Thoracic aorta (tissue), 2 donors: ENCODE measurements around the gene PITPNM3. TPM values are rescaled to one million over a fixed set of nuclear protein-coding genes. Genes with fewer than 3 reads are reported as not detected.

Source experiments
- ATAC-seq: fragments of 150-250 bp; one replicate; pipeline ENCODE4 v1.8.0; 2017; ENCODE audit warnings: low read depth; ENCODE audit not compliant: insufficient number of reproducible peaks, low FRiP score
- DNase-seq: peaks from one replicate; pipeline ENCODE4 v3.0.0-alpha.2; 2020; ENCODE audit warnings: low spot score
- H3K27ac ChIP-seq, 2 donors: fragments of 200-600 bp; sonication (generic); 1 replicate in 1 of 2; 2 replicates in 1 of 2; pipeline ENCODE4 v1.5.1; 2016; ENCODE audit warnings: mild to moderate bottlenecking in 2 of 2, moderate library complexity in 2 of 2
- H3K27me3 ChIP-seq: fragments of 200-600 bp; sonication (generic); replicated peaks from 2 replicates; pipeline ENCODE4 v1.6.0; 2016; ENCODE audit warnings: mild to moderate bottlenecking; ENCODE audit not compliant: insufficient read depth
- H3K36me3 ChIP-seq: fragments of 200-600 bp; sonication (generic); one replicate; pipeline ENCODE4 v1.5.1; 2016
- H3K4me1 ChIP-seq, 2 donors: fragments of 200-600 bp; sonication (generic); 1 replicate in 1 of 2; 2 replicates in 1 of 2; pipeline versions ENCODE4 v1.5.1 to v1.6.0; 2016; ENCODE audit warnings: low read depth in 2 of 2, mild to moderate bottlenecking in 1 of 2; ENCODE audit not compliant: control insufficient read depth in 1 of 2
- H3K4me3 ChIP-seq: fragments of 200-600 bp; sonication (generic); 2 replicates; pipeline ENCODE4 v1.5.1; 2016; ENCODE audit warnings: mild to moderate bottlenecking
- H3K9me3 ChIP-seq: fragments of 200-600 bp; sonication (generic); 2 replicates; pipeline ENCODE4 v1.5.1; 2016
- total RNA-seq, 2 donors: library from RNA; depleted of rRNA; stranded (reverse); fragments of >200 nt; gene quantifications; one replicate each; pipeline versions ENCODE4 v1.1.0 to v1.2.3, GENCODE V29; 2016
- TF ChIP-seq, protein P1 (sequence below): fragments of 200-600 bp; sonication (generic); IDR thresholded peaks from one replicate; pipeline ENCODE4 v1.5.1; 2019; ENCODE audit warnings: antibody characterized with exemption

PITPNM3 gene
- total RNA-seq, 2 donors from 2014 or later: 1.8 to 3.1 TPM

DNA sequence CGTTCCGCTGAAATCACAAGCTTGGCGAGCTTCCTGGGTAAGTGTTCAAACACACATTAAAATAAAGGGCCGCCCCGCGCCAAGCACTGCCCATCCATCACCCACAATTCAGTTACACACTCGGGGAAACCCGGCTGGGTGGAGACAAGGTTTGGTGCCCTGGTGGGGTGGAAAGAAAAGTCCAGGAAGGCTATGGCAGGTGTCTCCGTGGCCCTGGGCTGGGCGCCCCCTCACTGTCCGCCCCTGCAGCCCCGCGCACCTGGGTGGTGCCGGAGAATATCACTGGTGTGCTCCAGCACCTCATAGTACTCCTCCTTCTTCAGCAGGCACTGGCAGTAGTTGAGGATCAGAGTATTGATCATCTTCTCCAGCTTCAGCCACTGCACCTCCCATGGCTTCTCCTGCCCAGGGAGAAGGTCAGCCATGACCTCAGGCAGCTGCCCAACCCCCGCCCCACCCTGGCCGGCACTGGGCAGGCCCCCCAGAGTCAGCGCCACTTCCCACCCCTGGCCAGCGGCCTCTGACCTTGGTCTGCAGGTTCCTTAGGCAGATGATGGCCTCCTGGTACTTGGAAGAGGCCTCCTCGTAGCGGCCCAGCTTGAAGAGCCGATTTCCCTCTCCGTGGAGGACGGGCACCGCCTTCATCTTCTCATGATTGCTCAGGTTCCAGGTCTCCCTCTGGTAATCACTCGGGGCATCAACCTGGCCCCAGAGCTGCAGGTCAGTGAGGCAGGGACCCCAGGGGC lies 129.8 kb downstream of the PITPNM3 start:
- Histone ChIP-seq H3K9me3 (peaks cover 3% of the 10 kb centered on the region), H3K4me3 (no peak overlapping the region), H3K27me3 (no peaks in the 10 kb centered on the region), H3K4me1 (no peaks in the 10 kb centered on the region), H3K36me3 (no peaks in the 10 kb centered on the region), H3K27ac (no peak overlapping the region)
- TF ChIP-seq, protein P1, sequence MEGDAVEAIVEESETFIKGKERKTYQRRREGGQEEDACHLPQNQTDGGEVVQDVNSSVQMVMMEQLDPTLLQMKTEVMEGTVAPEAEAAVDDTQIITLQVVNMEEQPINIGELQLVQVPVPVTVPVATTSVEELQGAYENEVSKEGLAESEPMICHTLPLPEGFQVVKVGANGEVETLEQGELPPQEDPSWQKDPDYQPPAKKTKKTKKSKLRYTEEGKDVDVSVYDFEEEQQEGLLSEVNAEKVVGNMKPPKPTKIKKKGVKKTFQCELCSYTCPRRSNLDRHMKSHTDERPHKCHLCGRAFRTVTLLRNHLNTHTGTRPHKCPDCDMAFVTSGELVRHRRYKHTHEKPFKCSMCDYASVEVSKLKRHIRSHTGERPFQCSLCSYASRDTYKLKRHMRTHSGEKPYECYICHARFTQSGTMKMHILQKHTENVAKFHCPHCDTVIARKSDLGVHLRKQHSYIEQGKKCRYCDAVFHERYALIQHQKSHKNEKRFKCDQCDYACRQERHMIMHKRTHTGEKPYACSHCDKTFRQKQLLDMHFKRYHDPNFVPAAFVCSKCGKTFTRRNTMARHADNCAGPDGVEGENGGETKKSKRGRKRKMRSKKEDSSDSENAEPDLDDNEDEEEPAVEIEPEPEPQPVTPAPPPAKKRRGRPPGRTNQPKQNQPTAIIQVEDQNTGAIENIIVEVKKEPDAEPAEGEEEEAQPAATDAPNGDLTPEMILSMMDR: no peak
- ATAC-seq (no peak), DNase-seq (no peak)

DNA sequence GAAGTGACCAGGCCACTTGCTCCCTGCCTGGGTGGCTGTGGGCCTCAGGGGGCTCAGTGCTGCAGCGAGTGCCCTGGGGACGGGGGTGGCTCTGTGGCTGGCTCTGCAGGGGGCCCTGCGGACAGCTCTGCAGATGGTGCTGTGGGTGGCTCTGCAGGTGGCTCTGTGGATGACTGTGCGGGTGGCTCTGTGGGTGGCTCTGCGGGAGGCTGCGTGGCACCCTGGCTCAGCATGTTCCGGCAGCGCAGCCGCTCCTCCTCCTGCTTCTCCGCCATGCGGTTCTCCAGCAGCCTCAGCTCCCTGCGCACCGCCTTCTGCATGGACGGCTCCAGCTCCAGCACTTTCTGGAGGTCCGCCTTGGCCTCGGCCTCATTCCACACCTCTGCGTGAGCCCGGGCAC lies 130.9 kb downstream of the PITPNM3 start:
- TF ChIP-seq, protein P1: no peak
- no peak overlapping the region for H3K4me3 ChIP-seq
- DNase-seq (no peak), ATAC-seq (no peak)
- H3K27ac ChIP-seq: no peak overlapping the region
- H3K9me3 ChIP-seq: no peaks in the 10 kb centered on the region
- H3K27me3 ChIP-seq: no peaks in the 10 kb centered on the region
- H3K36me3 ChIP-seq: no peaks in the 10 kb centered on the region
- H3K4me1 ChIP-seq: no peaks in the 10 kb centered on the region

DNA sequence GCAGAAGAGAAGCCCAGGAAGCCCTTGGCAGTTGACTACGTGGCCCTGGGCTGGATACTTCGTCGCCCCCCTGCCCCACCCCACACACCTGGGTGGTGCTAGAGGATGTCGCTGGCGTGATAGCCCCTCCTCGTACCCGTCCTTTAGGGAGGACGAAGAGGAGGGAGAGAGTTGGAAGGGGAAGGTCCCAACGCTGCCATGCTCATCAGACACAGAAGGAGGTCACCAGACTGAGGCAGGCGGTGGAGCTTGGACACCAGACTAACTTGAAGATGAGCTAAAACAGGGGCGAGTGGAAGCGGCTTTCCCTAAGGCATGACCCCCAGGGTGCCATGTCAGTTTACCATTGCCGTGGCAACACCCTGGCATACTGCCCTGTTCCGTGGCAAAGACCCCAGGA lies 132.4 kb downstream of the PITPNM3 start:
- DNase-seq (no peak), ATAC-seq (no peak)
- no peak overlapping the region for H3K27ac ChIP-seq
- TF ChIP-seq, protein P1: no peak
- H3K36me3 ChIP-seq: no peaks in the 10 kb centered on the region
- no peaks in the 10 kb centered on the region for H3K27me3 ChIP-seq
- no peaks in the 10 kb centered on the region for H3K4me1 ChIP-seq
- H3K9me3 ChIP-seq: no peaks in the 10 kb centered on the region
- no peak overlapping the region for H3K4me3 ChIP-seq

DNA sequence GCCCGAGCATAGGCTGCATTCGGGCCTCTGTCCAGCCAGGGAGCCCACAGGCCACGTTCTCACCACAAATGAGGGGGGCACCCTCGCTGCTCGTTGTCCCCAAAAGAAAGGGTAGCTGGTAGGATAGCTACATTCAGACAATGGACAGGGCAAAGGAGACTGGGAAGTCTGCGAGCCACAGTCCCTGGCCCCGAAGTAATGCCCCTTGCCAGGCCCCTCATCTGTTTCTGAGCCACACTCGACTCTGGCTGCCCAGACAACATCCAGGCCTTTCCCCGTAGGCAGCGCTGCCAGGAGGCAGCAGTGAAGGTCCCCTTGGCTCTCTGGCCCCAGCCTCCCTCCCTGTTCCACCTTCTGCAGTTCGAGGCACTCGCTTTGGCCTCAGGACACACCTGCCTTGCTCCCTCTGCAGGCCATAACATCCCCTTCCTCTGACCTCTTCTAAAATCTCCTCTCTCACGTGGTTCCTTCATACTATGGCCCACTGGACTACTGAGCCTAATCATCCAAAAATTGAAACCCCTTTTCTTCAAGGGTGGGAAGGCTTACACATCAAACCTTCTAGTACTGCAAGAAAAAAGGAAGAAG lies 133.6 kb downstream of the PITPNM3 start:
- H3K36me3 ChIP-seq: no peaks in the 10 kb centered on the region
- ATAC-seq (no peak), DNase-seq (no peak)
- TF ChIP-seq, protein P1: no peak
- no peaks in the 10 kb centered on the region for H3K27me3 ChIP-seq
- no peak overlapping the region for H3K27ac ChIP-seq
- no peaks in the 10 kb centered on the region for H3K9me3 ChIP-seq
- no peak overlapping the region for H3K4me3 ChIP-seq
- no peaks in the 10 kb centered on the region for H3K4me1 ChIP-seq

DNA sequence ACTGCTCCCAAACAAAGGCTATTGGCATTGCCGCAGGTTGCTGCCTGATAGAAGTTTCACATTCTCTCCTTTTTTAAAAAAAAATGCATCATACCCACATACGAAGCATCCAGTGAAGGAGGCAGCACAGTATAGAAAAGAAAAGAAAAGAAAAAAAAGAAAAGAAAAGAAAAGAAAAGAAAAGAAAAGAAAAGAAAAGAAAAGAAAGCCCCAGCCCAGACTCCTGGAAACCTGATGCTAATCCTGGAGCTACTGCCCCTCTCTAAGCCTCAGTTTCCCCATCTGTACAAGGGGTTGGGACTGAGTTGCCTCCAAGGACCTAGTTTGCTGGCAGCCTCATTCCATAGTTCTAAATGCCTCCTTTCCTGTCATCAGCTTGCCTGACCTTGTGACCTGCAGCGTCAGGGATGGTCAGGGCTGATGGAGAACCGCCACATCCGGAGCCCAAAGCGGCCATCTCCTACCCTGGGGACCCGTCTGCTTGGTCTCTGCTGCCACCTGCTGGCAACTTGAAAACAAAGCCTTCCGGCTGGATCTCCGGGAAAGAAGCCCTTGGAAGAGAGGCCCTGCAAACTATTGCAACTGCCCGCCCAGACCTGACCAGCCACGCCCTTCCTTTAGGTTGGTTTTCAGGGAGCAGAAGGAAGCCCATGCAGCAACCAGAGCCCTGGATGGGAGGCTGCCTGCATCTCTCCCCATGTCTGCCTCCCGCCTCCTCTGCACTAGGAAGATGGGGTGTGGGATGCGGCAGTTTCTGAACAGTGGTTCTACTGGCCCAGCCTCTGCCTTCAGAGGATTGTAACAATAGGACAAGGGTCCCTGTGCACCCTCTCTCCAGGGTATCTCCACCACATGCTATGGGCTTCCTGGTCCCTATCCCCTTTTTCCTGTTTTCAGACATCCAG lies 134.4 kb downstream of the PITPNM3 start:
- ATAC-seq (no peak), DNase-seq (peak; percentile 33)
- H3K27me3 ChIP-seq: no peaks in the 10 kb centered on the region
- no peaks in the 10 kb centered on the region for H3K9me3 ChIP-seq
- TF ChIP-seq, protein P1: peak; percentile 82
- no peaks in the 10 kb centered on the region for H3K4me1 ChIP-seq
- H3K36me3 ChIP-seq: no peaks in the 10 kb centered on the region
- no peak overlapping the region for H3K27ac ChIP-seq
- no peak overlapping the region for H3K4me3 ChIP-seq
